CD4-positive, alpha-beta T cell treated with Interleukin-21 for 1 hour (primary cell): ENCODE measurements around the gene LCE6A.

Experiments
- DNase-seq: peaks from one replicate; pipeline ENCODE4 v3.0.0-alpha.2; 2020

Gene LCE6A, protein sequence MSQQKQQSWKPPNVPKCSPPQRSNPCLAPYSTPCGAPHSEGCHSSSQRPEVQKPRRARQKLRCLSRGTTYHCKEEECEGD

DNA sequence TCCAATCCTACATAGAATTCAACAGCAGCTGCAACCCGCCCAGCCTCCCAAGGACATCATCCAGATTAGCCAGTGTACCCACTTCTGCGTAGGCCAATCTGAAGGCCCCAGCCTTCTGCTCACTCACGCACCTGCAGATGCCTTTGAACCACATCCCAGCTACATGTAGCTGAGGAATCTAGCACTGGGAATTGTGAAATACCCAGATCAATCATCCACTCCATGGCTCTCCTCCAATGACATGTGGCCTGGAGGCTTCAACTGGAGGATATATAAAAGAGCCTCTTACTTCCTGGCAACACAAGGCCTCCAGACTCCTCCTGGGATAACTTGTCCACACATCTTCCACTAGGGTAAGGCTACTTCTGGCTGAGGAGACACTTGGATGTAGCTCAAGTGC lies at the start of gene LCE6A:
TSS of gene LCE6A (plus strand) at position 301 of the 400 bp plus-strand sequence. CDS start 665 bp downstream, outside the sequence.
- DNase-seq, result no peak

DNA sequence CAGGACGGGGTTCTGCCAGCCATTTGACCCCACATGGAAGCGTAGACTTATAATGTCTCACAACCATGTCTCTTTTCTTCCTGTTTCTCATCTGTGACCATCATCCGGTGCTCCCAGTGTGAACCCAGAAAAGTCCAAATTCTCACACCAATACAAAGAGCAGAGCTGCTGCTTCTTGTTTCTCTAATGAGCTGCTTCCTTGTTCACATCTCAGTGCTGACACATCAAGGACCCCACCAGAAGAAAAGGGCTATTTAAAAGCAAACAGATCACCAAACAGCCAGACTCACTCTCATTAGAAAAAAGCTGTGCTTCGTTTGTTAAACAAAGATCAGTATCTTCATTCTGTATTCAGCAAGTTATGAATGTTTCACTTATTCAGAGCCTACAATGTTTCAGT lies 47.0 kb upstream of the LCE6A start:
- no peak for DNase-seq

DNA sequence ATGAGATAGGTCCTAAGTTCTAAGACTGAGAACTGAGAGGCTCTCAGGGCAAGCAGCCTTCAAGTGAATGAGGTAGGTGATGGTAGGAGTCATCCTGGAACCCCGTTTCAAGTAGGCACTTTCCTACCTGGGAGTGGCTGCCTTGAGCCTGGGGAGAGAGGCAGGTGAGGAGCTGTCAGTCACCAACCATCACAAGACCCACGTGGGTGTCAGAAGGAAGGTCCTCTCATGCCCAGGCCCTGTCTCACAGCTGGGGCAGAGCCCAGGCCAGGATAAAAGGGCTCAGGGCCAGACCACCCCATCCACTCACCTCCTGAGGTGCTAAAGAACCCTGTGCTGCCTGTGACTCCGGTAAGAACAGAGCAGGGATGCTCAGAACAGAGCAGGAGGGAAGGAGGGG lies 46.2 kb upstream of the LCE6A start, which contains the start of gene LCE1D:
TSS of gene LCE1D (plus strand) at position 301 of the 400 bp plus-strand sequence. CDS start 1,074 bp downstream, outside the sequence.
- DNase-seq, result no peak

DNA sequence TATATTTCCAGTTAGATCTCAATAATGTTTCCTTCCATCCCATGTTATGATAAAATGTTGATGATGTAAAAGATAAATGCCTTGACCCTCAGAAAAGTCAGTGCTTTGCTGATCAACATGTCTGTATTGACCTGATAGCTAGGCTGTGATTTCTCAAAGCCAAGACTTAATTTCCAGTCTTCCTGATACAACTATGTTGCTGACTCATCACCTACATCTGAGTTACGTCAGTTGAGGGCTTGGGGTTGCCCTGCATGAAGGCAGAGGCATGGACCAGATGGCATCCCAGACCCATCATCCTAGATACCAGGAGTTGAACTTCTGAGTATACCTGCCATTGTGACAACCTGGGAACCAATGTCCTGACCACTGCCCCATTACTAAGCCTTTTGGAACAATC lies 41.3 kb upstream of the LCE6A start:
- DNase-seq, result no peak

DNA sequence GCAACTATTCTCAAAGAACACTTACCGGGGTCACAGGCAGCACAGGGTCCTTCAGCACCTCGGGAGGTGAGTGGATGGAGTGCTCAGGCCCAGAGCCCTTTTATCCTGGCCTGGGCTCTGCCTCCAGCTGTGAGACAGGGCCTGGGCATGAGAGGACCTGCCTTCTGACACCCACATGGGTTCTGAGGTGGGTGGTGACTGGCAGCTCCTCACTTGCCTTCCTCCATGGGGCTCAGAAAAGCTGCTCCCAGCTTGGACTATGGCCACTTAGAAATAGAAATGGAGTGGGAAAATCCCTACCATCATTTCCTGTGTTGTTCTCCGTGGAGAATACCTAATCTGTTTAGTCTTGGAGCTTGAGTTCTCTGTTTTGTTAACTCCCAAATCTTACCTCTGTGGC lies 36.1 kb upstream of the LCE6A start, which contains the start of gene LCE1C:
TSS of gene LCE1C (minus strand) at position 76 of the 400 bp plus-strand sequence. CDS start 1,173 bp downstream, outside the sequence.
- DNase-seq, result no peak

DNA sequence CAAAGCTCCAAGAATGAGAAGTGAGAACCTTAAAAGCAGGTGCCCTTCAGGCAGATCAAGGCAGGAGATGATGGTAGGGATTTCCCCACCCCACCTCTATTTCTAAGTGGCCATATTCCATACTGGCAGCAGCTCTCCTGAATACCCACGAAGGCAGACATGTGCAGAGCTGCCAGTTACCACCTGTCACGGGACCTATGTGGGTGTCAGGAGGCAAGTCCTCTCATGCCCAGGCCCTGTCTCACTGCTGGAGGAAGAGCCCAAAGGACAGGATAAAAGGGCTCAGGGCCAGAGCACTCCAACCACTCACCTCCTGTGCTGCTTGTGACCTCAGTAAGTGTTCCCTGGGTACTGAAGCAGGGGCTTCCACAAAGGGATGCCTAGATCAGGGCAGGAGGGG lies 31.6 kb upstream of the LCE6A start:
- no peak for DNase-seq

DNA sequence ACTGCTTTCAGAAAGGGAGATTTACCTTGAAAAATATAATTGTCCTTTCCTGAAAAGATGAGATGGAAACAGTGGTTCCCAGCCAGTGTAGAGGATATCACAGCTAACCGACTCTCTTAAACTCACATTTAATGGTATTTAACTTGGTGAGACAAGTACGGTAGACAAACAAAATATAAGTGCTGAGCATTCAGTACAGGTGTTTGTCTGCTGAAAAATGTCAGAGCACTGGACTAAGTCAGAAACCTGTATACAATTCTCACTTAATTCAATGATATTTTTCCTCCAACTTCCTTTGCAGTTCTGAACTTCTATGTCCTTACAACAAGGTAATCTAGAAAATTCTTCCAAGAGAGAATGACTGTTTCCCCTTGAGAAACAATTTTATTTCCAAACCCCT lies 31.0 kb upstream of the LCE6A start, which contains the start of gene LCE1B:
TSS of gene LCE1B (plus strand) at position 301 of the 400 bp plus-strand sequence. CDS start 476 bp downstream, outside the sequence.
- DNase-seq, result no peak

DNA sequence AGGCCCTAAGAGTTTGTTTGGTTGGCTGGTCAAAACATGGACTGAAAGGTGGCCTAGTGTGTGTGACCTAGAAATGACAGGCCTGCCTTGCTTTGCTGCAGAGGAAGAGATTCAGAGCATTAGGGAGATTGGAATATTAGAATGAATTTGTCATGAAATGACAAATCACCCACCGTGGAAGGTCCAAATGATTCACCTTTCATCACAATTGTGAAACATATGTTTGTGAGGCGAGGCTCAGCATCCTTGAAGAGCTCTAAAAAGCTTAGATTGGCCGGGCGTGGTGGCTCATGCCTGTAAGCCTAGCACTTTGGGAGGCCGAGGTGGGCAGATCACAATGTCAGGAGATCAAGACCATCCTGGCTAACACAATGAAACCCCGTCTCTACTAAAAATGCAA lies 25.3 kb upstream of the LCE6A start:
- no peak for DNase-seq

DNA sequence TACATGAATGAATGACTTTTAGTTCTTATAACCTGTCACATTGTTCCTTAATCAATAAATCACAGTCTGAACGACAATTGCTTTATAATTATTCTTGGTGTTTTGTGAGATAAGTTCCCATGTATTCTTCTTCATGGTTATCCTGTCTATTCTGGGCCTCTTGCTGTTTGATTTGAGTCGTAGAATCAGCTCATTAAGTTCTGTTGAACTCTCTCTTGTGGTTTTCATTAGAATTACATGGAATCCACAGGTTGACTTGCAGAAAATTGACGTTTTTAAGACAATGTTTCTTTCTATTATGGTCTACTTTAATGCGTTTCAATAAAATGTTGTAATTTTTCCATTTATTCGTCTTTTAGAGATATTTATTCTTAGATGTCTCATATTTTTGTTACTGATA lies 19.4 kb upstream of the LCE6A start:
- no peak for DNase-seq

DNA sequence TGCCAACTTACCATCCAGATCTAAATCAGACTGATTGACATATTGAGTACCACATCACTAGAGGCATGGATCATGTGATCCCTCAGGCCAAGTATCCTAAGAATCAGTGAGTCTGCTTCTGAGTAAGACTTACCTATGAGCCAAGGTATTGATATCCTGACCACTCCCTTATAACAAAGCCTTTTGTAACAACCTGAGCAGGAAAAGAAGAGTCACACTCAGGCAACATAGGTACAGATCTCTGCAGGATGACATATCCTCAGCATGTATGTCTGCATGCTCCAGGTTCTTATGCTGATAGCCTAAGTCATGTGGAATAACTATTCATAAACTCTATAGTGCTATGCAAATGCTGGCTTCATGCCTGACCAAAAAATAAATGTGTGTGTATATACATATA lies 17.7 kb upstream of the LCE6A start:
- DNase-seq, result no peak

DNA sequence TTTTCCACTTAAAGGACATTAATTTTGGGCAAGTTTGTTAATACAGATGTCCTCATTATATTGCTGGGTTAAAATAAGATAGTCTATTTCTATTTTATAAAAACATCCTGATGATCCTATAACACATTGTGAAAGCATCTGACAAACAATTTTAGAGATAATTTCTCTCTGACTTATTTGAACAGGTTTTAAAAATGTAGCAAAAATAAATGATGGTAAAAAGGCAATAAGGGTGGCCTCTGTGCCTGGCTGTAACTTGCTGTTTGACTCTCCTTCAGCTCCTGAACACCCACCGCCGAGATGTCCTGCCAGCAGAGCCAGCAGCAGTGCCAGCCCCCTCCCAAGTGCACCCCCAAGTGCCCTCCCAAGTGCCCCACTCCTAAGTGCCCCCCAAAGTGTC lies 15.5 kb upstream of the LCE6A start, which contains the start of gene LCE1A:
TSS of gene LCE1A (plus strand) at position 301 of the 400 bp plus-strand sequence. CDS start at position 301, 0 bp downstream.
- no peak for DNase-seq

DNA sequence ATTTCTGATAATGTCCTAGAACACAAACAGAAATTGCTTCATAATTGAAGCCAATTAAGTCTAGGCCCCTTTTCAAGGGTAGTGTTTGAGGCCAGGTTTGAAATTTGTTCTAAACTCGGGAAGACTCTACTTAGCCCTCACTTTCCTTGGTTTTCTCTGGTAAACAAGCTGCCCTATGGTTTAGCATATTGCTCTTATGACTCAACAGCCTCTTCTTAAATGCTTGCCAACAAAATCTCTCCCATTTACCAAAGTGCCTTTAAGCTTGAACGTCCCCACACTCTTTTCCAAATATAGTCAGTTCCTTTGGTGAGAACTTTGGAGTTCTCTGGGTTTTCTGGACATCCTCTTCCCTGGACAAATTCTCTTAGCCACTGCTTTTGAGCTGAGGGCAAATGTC lies 5.8 kb upstream of the LCE6A start:
- DNase-seq, result no peak

DNA sequence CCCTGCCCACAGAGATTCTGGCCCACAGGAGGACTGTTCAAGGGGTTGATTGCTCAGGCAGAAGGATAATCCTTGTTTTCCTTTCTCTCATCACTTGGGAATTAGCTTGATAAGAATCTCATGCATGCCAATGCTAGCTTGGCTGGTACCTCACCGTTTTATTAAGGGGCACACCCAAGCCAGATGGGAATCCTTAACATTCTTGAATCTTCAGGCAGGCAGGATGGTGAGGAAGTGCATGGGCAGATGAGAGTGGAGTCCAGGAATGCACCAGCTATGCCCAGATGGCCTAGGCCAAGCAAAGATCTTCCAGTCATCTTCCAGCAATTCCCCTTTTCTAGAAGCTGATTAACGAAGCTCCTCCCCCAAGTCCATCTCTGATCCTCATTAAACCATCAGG lies 13.0 kb downstream of the LCE6A start:
- no peak for DNase-seq

DNA sequence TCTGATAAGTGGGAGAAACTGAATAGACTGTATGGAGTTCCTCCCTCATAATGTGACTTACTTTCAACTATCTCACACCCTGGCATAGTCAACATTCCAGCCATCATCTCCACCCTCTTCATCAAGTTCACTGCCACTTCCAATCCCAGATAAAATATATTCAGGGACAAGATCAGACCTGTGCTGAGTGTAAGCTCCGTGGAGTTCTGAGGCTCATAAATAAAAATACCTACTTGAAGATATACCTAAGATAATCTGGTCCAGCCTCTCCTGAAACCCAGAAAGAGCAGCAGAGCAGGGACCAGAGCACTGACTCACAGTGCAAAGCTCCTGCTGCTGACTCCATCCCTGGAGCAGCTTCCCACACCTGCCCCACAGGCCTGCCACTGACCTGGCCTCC lies 15.4 kb downstream of the LCE6A start:
- no peak for DNase-seq

DNA sequence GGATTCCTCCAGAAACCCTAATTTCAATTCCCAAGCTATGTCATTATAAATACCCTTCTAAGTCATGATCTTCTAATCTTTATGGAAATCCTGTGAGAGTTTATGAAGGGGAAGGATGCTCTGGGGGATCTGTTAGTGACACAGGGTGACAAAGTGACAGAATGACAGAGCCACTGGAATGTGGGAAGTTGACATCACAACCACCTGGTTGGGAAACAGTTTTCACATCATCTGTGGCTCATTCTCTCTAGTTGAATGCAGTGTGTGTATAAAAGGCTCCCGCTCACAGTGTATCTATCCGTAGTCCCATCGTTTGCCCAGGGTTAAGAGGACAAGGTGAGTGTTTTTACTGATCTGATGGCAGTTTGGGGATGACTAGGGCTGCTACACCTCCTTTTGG lies 17.0 kb downstream of the LCE6A start, which contains the start of gene LCE7A:
TSS of gene LCE7A (plus strand) at position 301 of the 400 bp plus-strand sequence. CDS start 702 bp downstream, outside the sequence.
- no peak for DNase-seq

DNA sequence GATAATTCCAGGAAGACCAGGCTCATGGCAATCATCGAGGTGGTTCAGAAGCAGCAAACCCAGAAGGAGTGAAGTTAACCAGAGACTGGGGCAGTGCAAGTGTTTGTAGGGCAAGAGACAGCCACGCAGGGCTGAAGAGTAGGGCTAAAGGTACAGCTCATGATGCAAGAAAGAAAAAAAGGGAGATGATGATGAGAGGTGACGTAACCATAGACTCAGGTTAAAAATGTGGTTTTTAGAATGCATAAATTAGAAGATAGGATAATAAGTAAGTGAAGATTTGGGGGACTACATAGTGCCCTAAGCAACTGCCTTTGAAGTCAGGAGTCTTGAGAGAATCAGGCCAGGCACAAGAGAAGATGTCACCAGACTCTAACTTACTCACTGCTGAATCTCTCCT lies 17.5 kb downstream of the LCE6A start:
- DNase-seq, result no peak

DNA sequence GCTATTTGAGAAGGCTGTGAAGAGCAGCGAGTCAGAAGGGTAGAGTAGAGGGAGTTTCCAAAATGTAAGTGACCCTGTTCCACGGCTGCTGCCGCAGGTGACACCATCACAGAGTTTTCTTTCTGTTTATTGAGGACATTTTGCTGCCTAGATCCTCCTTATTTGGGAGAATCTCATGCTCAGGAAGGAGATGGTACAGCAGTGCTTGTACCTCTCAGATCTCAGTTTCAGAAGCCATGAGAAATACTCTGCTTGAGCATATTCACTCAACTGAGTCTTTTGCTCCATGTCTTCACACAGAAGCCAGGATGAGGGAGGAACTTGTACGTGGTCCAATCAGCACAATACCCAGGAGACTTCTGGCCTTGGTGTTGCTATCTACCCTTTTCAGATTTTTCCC lies 18.7 kb downstream of the LCE6A start:
- DNase-seq, result no peak

DNA sequence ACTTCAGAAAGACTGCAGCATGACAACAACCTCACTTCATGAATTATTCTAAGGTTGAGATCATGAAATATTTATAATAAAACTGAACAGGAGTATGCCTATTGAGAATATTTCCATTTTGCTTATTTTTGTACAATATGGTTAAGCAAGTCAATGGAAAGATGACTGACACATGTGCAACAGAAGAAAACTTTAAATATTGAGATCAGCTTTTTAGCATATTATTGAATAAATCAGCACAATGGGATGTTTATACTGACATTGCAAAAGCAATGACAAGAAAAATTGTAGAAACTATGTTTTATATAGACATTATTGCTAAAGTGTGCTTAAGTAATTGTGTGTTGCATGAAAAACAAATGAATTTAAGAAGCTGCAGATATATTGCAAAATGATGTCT lies 21.8 kb downstream of the LCE6A start:
- no peak for DNase-seq

DNA sequence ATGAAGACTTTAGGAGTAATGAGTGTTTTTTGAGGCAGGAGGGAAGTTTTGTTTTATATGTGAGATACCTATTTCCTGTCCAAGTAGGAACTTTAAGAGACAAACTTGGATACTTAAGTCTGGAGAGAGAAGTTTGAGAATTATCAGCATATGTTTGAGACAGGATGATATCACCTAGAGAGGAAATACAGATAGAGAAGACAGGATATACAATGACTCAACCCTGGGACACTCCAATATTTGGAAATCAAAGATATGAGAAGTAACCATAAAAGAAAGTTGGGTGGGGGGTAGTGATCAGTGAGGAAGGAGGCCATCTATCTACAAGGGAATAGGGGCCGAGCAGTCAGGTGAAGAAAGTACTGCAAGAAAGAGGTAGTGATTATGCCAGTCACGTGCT lies 23.7 kb downstream of the LCE6A start:
- DNase-seq, result no peak

DNA sequence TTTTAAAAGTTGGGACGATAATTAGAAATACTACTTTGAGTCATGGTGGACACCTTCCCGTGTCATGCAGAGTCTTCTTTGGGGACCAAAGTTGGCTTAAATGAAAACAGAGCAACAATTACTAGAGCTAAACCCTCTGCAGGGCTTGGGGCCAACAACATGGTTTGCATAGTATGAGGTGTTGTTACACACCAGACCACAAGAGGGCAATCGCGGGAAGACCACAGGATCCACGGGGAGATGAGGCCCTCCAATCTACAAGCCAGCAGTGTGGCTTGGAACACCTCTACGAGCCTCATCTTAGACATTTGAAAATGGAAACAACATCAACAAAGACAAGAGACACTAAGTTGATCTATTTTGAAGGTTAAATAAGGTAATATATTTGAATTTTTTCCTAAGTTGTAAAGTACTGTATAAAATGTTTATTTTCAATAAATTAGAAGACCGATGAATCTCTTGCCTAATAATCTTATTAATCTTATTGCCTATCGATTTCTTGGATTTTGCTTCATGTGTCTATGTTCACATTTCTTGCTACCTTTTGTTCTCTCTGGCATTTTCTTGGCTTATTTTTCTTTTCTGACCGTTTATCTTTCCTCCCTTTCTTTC lies 27.3 kb downstream of the LCE6A start:
- peak; percentile 54 for DNase-seq

DNA sequence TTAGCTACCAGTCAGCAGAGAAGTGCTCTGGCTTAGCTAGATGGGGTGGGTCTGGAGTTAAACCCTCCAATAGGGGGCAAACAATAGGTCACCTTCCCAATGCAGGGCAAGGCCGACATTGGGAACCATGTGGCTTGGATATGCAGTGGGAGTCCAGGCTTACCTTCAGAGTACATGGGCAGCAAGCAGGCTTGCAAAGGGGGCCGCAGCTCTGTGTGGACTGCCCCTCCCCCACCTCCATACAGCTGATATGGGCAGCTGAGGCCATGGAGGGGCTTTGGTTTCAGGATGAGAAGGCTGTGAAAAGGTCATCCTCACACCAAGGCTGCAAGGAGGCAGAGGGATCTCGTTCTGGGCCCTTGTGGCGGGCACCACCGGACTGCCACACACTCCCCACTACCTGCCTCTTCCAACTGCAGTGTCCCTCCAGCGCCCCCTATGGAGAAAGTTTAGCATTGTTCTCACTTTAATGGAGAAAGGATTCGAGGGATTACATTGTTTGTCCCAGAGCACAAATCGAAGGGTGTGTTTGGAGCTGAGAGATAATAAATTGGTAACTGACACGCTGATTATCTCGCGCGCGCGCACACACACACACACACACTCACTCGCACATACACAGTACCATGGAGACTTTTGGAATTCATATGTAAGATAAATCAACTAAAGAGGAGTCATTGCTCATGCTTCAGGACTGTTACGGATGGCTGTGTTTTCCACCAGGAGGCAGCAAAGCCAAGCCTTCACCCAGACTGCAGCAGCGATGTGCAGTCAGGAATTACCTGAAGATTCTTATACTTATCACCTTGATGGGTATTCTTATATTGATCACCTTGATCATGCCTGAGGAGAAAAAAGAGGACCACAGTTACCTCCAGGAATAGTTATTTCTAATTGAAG lies 28.4 kb downstream of the LCE6A start:
- DNase-seq, result no peak

DNA sequence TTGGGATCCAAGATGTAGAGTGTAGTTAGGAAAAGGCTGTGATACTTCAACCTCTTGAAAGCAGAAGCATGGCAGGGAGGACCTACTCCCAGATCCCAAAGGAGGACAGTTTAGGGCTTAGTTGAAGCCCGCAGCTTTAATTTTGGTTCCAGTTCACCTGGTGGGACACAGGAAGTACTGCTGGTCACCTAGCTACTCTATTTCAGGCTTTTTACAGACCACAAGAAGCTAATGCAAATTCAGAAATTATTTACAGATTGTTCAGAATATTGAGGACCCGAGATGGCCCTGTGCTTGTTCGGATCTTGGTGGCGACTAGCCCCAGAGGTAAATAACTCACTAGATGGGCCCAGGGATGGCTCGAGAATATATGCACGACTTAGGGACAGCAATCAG lies 29.1 kb downstream of the LCE6A start:
- DNase-seq, result no peak

DNA sequence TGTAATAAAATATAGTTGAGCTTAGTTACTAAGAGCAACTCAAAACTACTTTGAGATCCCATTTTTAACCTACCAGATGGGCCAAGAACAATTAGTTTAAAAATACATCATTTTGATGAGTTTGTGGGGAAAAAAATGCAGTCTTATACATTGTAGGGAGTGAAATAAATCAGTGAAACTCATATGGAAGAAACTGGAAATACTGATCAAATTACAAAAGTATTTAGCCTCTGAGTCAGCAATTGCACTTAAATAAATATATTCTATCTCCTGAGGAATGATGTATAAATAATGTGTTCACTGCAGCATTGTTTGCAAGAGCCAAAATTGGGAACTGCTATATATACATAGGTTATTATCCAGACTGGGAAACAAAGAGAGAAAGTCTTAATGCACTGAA lies 30.8 kb downstream of the LCE6A start:
- DNase-seq, result no peak

DNA sequence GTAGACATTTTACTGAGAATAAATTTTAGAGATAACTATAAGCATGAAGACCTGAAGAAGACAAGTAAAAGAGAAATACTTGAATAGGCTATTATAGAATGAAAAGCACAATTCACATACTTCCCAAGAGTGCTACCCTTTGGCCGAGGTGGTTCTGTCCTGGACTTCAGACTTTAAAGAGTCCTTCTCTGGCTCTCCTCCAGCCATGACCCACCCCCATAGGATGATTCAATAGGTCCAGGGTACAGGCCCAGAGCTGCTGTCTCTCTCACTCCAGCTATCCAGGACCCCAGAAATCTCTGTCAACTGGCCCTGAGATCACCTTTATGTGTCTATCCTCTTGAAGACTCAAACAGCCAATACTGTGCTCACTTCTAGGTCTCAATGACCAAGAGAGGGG lies 34.2 kb downstream of the LCE6A start:
- no peak for DNase-seq
